ENCODE data around the gene PPP1R16B.

Gene PPP1R16B

DNA sequence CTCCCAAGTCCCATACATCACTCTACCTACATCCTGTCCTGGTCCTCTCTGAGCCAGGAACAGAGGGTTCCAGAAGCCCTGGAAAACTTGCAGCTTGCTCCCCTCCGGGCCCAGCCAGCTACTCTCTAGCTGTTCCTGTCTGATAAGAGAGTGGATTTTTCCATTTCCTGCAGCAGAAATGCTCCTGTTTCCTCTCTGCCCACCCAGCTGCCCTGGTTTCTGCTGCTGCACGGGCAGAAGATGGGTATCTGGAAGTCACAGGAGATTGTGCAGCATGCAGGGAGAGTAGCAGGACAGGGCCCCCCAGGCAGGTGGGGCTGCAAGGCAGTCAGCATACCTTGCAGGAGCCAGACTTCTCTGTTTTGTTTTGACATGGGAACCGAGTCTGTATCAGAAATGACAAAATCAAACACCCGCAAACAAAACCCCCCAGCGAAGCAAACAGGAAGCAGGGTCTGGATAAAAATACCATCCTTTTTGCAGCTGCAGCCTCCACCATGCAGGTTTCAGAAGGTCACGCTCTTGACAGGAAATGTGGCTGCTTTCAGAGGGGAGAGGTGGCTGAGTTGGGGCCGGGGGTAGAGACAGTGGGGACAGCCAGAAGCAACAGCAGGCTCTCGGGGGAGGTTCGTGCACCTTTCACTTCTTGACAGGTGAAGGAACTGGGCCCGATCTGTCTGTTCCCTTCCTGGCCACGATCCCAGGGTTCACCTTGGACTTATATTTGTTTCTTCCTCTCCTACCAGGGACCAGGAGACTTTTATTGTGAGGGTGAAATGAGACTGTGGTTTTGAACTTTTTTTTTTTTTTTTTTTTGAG, 69.9 kb downstream of the PPP1R16B start:
- H3K9ac ChIP-seq (ENCODE audit: low read length): no peak overlapping the region
- no peaks in the 10 kb centered on the region for H3K27me3 ChIP-seq (ENCODE audit: control insufficient read depth, insufficient read depth, low read length)
- no peaks in the 10 kb centered on the region for H3K36me3 ChIP-seq (ENCODE audit: control insufficient read depth, insufficient read depth, low read length)
- no peak overlapping the region for H3K4me3 ChIP-seq (ENCODE audit: low read length)
- H3K4me1 ChIP-seq (ENCODE audit: control insufficient read depth, insufficient read depth, low read length): peaks cover 8% of the 10 kb centered on the region
- H3K9me3 ChIP-seq (ENCODE audit: control insufficient read depth, low read length): no peaks in the 10 kb centered on the region

- no peaks in the 10 kb centered on the region for H3K36me3 ChIP-seq (ENCODE audit: control insufficient read depth, insufficient read depth, low read length)
- peaks cover under 1% of the 10 kb centered on the region for H3K4me1 ChIP-seq (ENCODE audit: control insufficient read depth, insufficient read depth, low read length)
- H3K9me3 ChIP-seq (ENCODE audit: control insufficient read depth, low read length): no peaks in the 10 kb centered on the region
- no peak overlapping the region for H3K9ac ChIP-seq (ENCODE audit: low read length)
- no peaks in the 10 kb centered on the region for H3K27me3 ChIP-seq (ENCODE audit: control insufficient read depth, insufficient read depth, low read length)
- H3K4me3 ChIP-seq (ENCODE audit: low read length): no peak overlapping the region
Observed at GRCh38 chr20:38877483-38877882, 72.0 kb downstream of the PPP1R16B start.

DNA sequence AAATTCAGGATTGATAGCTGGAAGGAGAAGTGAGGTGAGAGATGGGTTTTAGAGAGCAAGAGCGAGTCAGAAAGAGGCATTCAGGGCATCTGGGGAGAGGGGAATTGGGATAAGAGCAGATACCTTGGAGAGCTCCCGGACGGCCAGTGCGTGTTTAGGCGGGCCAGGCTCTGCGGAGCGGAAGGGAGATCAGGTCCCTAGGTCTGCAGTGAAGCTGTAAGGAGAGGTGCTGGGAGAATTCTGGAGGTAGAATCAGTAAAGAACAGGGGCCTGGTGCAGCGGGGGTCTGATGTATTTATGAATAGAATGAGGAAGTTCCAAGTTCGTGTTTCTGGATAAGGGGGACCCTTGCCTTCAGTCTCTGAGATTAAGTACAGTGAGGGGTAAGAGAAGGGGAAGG, 73.4 kb downstream of the PPP1R16B start:
- Histone ChIP-seq H3K36me3 (ENCODE audit: control insufficient read depth, insufficient read depth, low read length) (no peaks in the 10 kb centered on the region), H3K4me3 (ENCODE audit: low read length) (no peak overlapping the region), H3K9ac (ENCODE audit: low read length) (no peak overlapping the region), H3K9me3 (ENCODE audit: control insufficient read depth, low read length) (no peaks in the 10 kb centered on the region), H3K27me3 (ENCODE audit: control insufficient read depth, insufficient read depth, low read length) (no peaks in the 10 kb centered on the region), H3K4me1 (ENCODE audit: control insufficient read depth, insufficient read depth, low read length) (no peaks in the 10 kb centered on the region)

DNA sequence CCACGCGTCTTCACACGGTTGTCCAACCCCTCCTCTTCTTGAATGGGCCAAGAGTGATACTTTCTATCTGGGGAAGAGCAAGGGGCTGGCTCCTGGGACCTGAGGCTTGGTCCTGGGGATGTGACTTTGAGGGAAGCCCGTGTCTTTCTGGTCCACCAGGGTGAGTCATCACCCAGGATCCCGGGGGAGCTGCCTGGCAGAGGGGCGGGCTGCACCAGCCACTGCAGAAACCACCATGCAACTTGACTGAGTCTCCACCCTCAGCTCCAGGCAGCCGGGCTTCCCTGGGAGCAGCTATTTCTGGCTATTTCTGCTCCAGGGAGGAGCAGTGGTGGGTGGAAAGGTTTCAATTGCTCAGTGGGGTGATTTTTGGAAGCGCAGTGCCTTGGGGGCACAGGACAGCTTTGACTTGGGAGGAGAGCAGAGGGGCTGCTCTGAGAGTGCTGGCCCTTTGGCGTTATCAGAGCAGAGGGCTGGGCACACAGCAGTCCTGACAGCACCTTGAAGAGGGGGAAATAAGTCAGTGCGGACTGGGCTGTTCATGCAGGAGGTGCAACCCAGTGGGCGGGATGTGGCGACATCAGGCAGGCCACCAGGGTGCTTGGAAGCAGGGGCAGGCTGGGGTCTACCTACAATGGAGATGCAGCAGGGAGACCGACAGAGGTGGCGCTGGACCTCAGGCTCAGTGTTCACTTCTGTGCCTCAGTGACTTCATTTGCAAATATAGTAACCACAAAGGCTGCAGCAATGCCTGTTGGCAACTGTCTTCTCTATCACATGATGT, 75.6 kb downstream of the PPP1R16B start:
- H3K9ac ChIP-seq (ENCODE audit: low read length): no peak overlapping the region
- H3K36me3 ChIP-seq (ENCODE audit: control insufficient read depth, insufficient read depth, low read length): no peaks in the 10 kb centered on the region
- no peak overlapping the region for H3K4me3 ChIP-seq (ENCODE audit: low read length)
- H3K27me3 ChIP-seq (ENCODE audit: control insufficient read depth, insufficient read depth, low read length): no peaks in the 10 kb centered on the region
- no peaks in the 10 kb centered on the region for H3K4me1 ChIP-seq (ENCODE audit: control insufficient read depth, insufficient read depth, low read length)
- H3K9me3 ChIP-seq (ENCODE audit: control insufficient read depth, low read length): no peaks in the 10 kb centered on the region

GRCh38 chr20:38881806-38882440, 76.4 kb downstream of the PPP1R16B start:
- Histone ChIP-seq H3K9ac (ENCODE audit: low read length) (no peak overlapping the region), H3K36me3 (ENCODE audit: control insufficient read depth, insufficient read depth, low read length) (no peaks in the 10 kb centered on the region), H3K27me3 (ENCODE audit: control insufficient read depth, insufficient read depth, low read length) (no peaks in the 10 kb centered on the region)

DNA sequence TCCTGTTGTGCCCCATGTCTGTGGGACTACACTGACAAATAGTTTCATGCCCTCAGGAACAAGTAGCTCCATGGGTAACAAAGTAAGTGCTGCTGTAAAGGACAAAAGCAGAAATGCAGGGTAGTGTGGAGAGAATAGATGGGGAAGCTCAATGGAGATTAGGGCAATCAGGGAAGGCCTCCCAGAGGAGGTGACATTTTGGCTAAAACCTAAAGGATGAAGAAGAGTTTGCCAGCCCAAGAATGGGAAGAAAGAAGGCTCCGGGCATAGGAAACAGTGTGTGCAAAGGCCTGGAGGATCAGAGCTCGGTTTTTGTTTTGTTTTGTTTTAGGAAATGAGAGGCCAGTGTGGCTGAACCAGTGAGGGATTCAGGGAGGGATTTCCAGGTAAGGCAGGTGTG, 77.1 kb downstream of the PPP1R16B start:
- Histone ChIP-seq H3K9ac (ENCODE audit: low read length) (no peak overlapping the region), H3K4me1 (ENCODE audit: control insufficient read depth, insufficient read depth, low read length) (no peaks in the 10 kb centered on the region), H3K27me3 (ENCODE audit: control insufficient read depth, insufficient read depth, low read length) (no peaks in the 10 kb centered on the region), H3K4me3 (ENCODE audit: low read length) (no peak overlapping the region), H3K9me3 (ENCODE audit: control insufficient read depth, low read length) (no peaks in the 10 kb centered on the region), H3K36me3 (ENCODE audit: control insufficient read depth, insufficient read depth, low read length) (no peaks in the 10 kb centered on the region)

More at GRCh38 chr20:38881806-38882440, 76.4 kb downstream of the PPP1R16B start:
- Histone ChIP-seq H3K4me1 (ENCODE audit: control insufficient read depth, insufficient read depth, low read length) (no peaks in the 10 kb centered on the region), H3K4me3 (ENCODE audit: low read length) (no peak overlapping the region), H3K9me3 (ENCODE audit: control insufficient read depth, low read length) (no peaks in the 10 kb centered on the region)

DNA sequence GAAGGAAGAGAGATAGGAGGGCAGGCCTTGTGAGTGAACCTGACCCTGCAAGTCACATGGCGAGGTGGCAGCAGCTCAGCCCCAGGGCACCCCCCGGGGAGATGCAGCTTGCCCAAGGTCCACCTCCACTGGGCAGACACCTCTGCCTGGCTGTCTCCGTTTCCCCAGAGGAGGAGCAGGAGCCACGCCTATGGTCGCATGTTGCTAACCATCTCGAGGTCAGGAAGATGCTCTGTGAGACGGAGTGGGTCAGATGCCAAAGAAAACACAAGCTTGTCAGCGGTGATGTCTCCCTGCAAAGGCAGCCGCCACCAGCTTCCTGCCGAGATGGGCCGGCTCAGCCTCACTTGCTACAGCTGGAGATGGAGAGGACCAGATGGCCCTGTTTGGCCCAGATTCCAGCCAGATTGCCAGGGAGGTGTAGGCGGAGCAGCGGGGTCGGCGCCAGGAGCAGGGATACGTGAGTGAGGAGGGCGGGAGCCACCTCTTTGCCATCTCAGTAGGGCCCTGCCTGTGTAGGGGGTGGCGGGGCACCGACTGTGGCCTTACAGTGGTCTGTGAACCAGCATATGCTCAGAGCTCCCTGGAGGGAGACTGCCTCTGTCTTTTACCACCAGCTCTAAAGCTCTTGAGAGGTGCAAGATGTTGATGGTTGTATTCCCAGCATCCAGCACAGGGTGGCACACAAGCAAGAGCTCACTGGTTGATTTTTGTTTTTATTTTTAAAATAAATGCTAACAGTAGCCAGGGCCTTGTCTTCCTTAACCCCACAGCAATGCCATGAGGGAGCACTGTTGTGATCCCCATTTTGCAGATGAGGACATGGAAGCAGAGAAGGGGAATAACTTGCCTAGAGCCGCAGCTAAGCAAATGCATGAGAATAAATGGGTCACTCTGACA, 77.8 kb downstream of the PPP1R16B start:
- no peaks in the 10 kb centered on the region for H3K27me3 ChIP-seq (ENCODE audit: control insufficient read depth, insufficient read depth, low read length)
- no peaks in the 10 kb centered on the region for H3K4me1 ChIP-seq (ENCODE audit: control insufficient read depth, insufficient read depth, low read length)
- H3K9ac ChIP-seq (ENCODE audit: low read length): no peak overlapping the region
- H3K9me3 ChIP-seq (ENCODE audit: control insufficient read depth, low read length): no peaks in the 10 kb centered on the region
- no peaks in the 10 kb centered on the region for H3K36me3 ChIP-seq (ENCODE audit: control insufficient read depth, insufficient read depth, low read length)
- no peak overlapping the region for H3K4me3 ChIP-seq (ENCODE audit: low read length)

GRCh38 chr20:38883981-38884733, 78.7 kb downstream of the PPP1R16B start:
- Histone ChIP-seq H3K27me3 (ENCODE audit: control insufficient read depth, insufficient read depth, low read length) (no peaks in the 10 kb centered on the region), H3K4me3 (ENCODE audit: low read length) (no peak overlapping the region), H3K36me3 (ENCODE audit: control insufficient read depth, insufficient read depth, low read length) (no peaks in the 10 kb centered on the region), H3K9me3 (ENCODE audit: control insufficient read depth, low read length) (no peaks in the 10 kb centered on the region), H3K4me1 (ENCODE audit: control insufficient read depth, insufficient read depth, low read length) (no peaks in the 10 kb centered on the region), H3K9ac (ENCODE audit: low read length) (no peak overlapping the region)

GRCh38 chr20:38885357-38885756, 79.9 kb downstream of the PPP1R16B start:
- Histone ChIP-seq H3K4me3 (ENCODE audit: low read length) (no peak overlapping the region), H3K9ac (ENCODE audit: low read length) (no peak overlapping the region), H3K9me3 (ENCODE audit: control insufficient read depth, low read length) (no peaks in the 10 kb centered on the region), H3K4me1 (ENCODE audit: control insufficient read depth, insufficient read depth, low read length) (no peaks in the 10 kb centered on the region), H3K27me3 (ENCODE audit: control insufficient read depth, insufficient read depth, low read length) (no peaks in the 10 kb centered on the region), H3K36me3 (ENCODE audit: control insufficient read depth, insufficient read depth, low read length) (no peaks in the 10 kb centered on the region)

DNA sequence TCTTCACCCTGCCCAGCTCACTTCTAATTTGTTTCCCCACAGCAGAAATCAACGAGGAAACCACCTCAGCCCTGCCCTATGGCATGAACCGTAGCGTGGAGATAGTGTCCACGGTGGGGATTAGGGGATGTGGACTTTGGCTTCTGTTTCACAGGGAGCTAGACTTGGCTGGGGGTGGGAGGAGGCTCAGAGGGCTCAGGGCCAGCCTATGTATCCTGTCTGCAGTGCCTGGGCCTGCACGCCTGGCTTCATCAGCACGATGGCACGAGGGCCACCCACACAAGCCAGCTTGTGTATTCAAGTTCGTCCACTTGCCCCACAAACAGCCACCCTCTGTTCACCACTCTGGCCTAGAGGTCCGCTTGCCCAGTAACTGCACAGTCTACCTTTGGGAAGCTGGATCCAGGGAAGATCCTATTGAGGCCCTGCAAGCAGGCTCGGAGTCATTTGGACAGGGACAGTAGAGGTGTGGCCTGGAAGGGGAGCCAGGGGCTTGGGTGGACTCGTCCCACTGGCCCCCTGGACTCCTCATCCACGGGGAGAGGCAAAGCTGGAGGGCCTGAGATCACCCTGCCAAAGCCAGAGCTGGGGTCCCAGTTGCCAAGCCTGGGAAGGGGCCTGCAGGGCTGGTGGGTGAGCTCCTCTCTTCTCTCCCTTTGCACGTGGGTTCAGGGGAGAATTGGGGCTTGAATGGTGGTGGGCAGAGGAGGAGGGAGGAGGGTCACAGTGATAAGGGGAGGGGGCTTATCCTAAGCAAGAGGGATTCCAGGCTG, 82.7 kb downstream of the PPP1R16B start:
- H3K27me3 ChIP-seq (ENCODE audit: control insufficient read depth, insufficient read depth, low read length): peaks cover 12% of the 10 kb centered on the region
- no peaks in the 10 kb centered on the region for H3K4me1 ChIP-seq (ENCODE audit: control insufficient read depth, insufficient read depth, low read length)
- H3K9me3 ChIP-seq (ENCODE audit: control insufficient read depth, low read length): no peaks in the 10 kb centered on the region
- H3K9ac ChIP-seq (ENCODE audit: low read length): no peak overlapping the region
- no peaks in the 10 kb centered on the region for H3K36me3 ChIP-seq (ENCODE audit: control insufficient read depth, insufficient read depth, low read length)
- H3K4me3 ChIP-seq (ENCODE audit: low read length): no peak overlapping the region

Measured in mucosa of stomach (tissue), 1 donor.